ENCODE results near the gene SYNRG. TPM values are rescaled to one million over a fixed set of nuclear protein-coding genes. Genes with fewer than 3 reads are reported as not detected.
A peak's percentile ranks its signal among the peaks of the same experiment; 100 is the strongest.

SYNRG gene
- polyA plus RNA-seq, 10 donors, result 20.4 to 34.2 (median 26.1) TPM

DNA sequence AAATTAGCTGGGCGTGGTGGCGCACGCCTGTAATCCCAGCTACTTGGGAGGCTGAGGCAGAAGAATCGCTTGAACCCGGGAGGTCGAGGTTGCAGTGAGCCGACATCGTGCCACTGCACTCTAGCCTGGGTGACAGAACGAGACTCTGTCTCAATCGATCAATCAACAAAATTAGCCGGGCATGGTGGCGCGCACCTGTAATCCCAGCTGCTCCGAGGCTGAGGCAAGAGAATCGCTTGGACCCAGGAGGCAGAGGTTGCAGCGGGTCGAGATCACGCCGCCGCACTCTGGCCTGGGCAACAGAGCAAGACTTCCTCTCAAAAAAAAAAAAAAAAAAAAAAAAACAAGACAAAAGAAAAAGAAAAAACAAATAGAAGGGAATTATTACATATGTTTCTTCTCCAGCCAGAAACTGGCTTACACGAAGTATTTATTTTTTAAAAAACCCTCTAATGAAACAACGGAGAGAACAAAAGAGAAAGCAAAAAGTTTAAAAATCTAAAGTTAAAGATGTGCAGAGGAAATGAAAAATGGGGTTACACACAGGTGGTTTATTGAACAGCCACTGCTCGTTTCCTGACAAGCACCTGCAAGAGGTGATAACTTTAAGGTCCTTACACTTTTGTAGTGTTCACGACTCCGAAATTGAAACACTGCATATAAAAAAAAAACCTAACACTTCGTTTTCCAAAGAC lies 1.4 kb downstream of the SYNRG start:
- DNase-seq, result no peak

DNA sequence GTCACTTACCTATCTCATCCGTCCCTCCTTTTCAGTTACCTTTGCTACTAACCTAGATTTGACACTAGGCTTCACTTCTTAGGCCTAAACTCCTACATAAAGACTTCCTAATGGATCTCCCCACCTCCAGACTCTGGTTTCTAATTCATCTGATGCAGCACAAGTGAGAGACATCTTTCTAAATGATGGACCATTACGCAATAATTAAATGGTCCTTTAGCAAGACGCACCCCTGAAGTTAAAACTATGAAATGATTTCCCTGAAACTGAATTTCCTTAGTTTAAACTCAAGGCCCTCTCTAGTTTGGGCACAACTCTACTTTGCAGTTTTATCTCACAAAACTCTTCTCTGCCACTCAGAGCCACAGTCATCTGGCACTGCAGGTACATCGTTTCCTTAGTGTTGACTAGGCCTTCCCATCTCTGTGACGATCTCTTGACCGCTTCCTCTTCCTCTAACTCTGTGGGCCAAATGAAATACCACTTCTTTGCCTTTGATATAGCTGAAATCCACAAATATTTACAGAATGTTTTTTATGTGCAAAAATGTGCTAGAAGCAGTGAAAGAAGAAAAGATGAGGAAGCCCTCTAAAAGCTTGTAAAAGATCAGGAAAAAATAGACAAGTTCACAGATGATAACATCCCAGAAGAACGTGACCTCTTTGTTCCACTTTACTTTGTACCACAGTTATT lies 3.3 kb downstream of the SYNRG start:
- DNase-seq, result no peak

DNA sequence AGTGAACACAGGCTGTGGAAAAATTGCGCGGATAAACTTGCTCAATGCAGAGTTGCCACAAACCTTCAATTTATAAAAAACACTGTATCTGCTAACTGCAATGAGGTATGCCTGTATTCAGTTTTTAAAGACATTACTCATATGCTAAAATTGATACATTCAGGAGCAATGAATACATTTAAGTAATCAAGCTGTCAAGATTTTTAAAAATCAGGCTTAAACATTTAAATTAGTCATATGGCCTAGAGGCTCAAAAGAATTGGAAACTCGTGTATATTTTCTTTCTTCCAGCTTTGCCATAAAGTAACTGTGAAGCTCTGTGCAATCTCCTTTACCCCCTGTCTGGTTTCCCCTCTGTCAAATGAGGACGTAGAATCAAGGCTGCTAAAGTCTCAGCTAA lies 4.1 kb downstream of the SYNRG start:
- DNase-seq, result no peak

DNA sequence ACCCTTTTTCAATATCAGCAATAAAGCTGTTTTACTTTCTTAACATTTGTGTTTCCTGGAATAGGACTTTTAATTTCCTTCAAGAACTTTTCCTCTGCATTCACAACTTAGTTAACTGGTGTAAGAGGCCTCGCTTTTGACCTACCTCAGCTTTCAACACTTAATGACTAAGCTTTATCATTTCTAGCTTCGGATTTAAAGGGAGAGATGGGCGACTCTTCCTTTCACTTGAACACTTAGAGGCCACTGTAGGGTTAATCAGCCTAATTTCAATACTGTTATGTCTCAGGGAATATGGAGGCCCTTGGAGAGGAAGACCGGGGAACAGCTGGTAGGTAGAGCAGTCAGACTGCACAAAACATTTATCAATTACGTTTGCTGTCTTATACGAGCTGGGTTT lies 4.7 kb downstream of the SYNRG start:
- no peak for DNase-seq

DNA sequence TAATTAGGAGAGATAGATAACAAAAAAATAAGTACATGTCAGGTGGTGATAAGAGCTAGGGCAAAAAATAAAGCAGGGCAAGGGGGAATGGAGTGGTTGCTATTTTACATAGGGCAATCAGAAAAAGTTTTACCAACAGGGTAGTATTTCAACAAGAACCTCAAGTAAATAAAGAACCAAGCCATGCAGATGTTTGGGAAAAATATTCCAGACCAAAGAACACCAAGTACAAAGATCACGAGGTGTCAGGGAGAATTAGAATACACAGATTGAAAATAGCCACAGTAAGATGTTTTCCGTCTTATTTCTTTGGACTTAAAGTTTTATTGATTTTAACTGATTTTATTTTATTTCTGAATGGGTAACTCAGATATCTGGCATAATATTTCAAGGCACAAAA lies 11.1 kb downstream of the SYNRG start:
- no peak for DNase-seq

DNA sequence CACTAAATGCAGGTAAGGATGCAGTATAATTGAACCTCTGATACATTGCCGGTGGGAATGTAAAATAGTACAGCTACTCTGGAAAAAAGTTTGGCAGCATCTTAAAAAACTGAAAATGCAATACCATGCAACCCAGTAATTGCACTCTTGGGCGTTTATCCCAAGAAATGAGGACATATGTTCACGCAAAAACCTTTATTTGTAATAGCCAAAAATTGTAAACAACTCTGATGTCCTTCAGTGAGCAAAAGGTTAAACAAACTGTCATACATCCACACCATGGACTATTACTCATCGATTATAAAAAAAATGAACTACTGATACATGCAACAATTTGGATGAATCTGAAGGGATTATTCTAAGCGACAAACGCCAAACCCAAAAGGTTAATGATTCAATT lies 16.9 kb downstream of the SYNRG start:
- DNase-seq, result no peak

DNA sequence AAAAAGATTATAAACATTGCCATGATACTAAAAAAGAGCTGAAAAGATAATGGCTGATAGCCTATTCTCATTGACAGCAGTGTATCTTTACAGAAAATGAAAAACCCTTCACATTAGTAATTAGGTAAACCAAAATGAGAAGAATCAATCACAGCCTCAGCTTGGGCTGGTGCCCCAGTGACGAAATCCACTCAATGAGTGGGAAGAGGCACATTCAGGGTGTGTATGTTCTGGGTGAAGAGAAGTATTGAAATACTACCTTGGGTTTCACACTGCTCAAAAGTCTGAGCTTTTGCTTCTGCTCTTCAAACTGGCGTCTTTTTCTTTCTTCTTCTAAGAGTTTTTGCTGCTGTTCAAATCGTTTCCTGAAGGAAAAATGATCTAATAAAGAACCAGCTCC lies 24.2 kb downstream of the SYNRG start:
- DNase-seq, result no peak

DNA sequence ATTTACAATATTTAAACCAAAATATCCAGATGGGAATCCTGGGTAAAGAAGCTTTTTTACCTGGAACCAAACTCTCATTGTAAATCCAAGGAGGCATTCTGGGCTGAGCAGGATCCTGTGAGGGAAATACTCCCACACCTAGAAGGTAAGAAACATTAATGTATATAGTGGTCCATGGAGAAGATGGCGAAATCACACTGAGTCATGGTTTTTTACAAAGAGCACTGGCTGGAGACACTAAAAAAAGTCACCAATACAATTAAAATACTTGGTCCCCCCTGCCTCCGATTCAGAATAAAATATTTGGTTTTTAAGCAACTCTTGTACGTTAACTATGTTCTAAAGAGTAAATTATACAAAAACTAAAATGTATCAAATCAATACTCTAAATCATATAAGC lies 32.9 kb downstream of the SYNRG start:
- DNase-seq, result no peak

DNA sequence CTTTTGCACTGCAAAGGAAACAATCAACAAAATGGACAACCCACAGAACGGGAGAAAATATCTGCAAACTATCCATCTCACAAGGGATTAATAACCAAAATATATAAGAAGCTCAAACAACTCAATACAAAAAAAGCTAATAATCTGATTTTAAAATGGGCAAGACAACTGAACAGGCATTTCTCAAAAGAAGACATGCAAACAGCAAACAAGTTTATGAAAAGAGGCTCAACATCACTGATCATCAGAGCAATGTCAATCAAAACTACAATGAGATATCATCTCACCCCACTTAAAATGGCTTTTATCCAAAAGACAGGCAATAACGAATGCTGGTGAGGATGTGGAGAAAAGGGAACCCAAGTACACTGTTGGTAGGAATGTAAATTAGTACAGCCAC lies 34.8 kb downstream of the SYNRG start:
- no peak for DNase-seq

DNA sequence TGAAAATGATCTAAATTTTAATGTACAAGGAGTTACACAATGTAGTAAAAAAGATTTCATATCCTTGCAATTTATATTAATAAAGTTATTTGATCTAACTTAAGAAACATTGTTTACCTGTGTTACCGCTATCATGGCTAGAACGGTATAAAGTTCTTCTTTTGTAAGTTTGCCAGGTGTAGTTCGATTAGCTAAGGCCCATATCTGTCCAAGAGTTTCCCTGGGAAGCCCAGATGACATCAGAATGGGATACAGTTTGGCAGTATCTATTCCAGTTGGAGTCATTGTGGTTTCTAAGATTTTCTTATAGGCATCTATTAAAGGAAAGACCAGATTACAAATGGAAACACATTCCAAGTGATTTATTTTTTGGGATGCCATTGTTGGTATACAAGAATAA lies 37.5 kb downstream of the SYNRG start:
- no peak for DNase-seq

DNA sequence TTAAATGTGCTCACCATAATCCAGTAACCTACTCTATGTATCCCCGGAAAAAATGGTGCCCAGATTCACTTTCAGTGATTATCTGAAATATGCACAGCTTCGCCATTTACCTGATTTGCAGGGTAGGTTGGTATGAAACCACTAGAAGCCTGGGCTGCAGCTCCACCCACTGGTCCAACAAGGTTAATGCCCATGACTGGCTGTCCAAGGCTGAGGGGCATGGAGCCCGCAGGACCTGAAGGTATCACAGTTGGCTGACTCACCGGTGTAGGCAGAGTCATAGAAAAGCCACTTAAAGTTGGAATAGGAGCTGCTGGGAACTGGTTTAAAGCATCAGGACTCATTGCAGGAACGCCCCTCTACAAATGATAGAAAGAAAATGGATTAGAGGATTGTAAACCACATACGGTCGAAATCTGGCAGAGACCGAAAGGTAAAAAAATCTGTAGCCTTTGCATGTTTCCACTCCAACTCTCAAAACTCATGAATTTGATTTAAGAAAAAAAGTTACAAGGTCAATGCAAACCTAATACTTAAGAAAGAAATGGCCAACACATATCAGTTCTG lies 38.6 kb downstream of the SYNRG start:
- peak; percentile 12 to 16 (median 16) for DNase-seq

DNA sequence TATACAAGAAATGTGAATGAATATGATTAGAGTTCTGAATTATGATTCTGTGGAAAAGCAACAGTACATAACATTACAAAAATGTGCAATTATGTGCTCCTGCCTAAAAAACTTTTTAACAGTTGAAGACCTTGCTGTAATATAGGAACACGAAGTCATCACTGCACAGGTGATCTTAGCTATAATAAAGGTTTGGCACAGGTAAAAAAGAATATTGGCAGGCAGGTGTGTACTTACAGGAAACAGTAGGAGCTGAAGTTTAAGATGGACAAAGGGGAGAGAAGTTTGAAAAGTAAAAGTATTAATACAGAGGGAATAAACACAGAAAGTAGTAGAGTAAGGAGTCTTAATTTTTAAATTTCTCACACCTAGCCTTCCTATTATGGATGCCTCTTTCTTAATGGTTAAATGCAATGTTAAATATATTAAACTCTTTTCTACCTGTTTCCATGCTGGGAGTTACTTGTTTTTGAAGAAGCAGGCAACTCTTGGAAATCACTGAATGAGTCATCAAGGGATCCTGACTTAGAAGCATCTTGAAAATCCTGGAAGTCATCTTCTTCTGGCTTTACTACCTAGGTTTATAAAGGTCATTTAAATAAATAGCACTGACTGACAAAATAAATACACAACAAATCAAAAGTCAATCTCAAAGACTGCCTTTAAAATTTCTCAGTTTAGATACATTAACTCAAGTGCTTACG lies 40.7 kb downstream of the SYNRG start:
- DNase-seq, result no peak

DNA sequence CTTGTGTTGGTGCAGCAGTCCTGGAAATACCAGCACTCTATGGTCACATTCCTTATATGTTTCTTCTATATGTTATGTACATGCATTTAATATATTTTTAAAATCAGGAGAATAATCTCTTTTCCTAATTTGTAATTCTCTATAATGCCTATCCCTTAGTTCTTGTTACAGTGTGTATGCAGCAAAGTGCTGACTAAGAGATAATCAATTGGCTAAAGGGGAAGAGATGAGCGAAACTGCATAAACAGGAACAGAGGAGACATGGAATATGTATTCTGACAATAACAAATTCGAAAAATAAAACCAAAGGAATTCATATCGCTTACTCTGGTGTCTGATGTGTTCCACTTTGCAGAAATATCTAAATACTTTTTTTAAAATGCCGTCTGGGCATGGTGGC lies 41.7 kb downstream of the SYNRG start:
- no peak for DNase-seq

DNA sequence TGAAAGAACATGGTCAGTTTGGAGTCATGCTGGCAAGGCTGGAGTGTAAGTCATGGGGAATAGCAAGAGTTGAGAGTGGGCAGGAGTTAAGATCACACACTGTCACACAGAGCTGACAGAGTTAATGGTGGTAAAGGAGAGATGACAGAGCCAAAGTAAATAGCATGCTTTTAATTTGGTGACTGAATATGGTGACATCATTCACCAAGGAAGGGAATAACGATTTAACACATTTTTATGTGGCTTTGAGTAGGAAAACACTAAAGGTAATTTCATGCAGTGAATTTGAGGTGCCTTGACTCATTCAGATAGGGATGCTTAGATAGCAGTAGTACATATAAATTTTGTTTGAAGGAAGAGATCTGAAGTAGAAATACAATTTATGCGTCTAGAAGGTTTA lies 42.1 kb downstream of the SYNRG start:
- DNase-seq, result no peak

DNA sequence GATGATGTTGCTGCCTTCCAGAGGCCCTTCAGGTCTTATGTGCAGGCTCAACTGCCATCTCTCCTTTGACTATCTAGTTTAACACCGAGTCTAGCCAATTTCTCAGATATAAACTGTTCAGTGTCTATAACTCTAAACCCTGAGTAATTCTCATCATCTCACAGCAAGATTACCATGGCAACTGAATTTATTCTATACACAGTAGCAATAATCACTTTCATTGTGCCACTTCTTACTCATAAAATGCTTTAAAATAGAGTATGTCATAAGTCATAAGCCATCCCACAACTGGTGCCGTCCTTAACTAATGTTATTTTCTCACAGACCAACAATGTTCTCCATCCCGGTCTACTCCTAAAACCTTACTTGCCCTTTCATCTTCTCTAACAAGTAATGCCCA lies 45.0 kb downstream of the SYNRG start:
- DNase-seq, result no peak

DNA sequence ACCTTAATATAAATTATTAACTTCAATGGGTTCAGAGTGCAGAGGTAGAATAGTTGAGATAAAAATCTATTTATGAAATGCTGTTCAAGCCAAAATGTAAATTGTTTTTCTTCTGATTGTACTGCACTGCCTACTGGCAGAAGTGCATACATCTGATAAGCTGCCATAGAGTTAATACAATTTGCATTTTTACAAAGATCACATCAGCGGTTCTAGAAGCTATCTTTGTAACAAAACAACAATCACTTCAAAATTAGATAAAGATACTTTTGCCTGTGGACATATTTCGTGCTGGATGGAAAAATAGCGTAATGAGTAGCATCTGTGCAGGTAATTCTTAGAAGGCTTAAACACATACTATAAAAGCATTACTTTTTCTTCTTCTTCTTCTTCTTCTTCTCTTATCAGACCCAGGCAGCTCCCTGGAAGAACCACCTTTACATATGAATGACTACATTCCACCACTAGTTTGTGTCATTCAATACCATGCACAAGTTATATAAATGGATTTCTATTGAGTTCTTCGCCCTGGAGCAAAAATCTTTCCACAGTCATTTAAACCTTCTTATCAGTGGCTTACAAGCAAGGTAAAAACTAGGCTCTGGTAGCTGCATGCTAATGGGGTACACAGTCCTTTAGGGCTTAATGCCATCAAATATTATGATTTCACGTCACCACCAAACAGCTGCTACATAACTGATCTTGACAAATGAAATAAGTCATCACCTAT lies 47.0 kb downstream of the SYNRG start:
- no peak for DNase-seq

DNA sequence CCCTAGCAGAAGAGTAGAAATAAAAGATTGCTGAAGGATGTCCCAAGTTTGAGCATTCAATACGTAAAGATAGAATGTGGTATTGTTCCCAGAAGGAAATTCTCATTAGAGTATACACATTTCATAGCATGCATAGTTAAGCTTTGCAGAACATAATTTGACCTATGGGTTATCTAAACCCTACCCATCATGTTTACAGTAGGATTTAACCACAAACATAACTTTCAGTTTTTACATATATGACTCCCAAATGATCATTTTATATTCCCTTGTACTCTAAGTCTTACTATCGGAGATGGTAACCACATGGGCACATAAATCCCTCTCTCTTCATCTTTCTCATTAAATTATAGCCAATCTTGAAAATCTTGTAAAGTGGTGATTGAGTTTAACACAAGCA lies 50.9 kb downstream of the SYNRG start:
- no peak for DNase-seq

DNA sequence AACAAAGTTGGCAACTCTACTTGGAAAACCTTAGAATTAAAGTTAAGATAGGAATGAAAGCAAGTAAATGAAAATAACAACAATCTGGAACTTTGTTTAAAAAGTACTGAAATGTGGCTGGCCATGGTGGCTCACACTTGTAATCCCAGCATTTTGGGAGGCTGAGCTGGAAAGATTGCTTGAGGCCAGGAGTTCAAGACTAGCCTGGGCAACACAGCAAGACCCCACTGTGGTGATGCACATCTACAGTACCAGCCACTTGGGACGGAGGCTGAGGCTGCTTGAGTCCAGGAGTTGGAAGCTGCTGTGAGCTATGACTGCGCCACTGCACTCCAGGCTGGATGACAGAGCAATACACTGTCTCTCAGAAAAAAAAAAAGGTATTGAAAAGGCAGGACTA lies 51.7 kb downstream of the SYNRG start:
- DNase-seq, result no peak

DNA sequence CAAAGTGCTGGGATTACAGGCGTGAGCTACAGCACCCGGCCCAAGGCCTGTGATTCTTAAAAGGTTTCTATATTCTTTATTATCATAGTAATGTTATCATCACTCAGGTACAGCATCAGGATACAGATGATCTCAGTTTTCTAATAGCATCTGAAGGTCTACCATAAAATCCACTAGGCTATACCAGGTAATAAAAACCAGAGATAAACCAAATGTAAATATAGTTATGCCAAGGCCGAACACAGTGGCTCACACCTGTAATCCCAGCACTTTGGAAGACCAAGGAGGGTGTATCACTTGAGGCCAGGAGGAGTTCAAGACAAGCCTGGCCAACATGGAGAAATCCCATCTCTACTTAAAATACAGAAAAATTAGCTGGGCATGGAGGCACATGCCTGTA lies 53.8 kb downstream of the SYNRG start:
- DNase-seq, result no peak

DNA sequence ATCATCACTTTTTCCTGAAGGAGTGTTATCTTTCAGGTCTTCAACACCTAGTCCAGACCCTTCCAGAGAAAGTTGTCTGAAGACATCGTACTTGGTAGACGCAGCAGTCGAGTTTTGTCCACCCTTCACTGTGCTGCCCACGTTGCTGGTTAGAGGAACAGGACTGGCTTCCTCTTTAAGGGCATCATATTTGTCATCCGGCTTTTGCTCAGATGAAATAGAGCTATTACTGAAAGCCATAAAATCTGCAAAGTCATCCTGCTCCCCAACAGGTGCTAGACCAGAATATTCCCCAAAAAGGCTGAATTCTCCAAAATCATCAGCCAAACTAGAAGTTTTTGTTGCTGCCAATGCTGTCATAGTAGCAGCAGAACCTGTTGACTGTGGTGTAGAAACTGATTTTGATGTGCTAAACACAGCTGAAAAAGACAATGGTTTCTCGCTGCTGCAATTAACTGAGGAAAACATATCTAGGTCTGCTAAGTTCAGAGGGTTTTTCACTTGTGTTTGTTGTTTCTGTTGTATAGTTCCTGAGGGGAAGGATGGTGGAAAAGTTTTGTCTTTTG lies 55.7 kb downstream of the SYNRG start:
- no peak for DNase-seq

DNA sequence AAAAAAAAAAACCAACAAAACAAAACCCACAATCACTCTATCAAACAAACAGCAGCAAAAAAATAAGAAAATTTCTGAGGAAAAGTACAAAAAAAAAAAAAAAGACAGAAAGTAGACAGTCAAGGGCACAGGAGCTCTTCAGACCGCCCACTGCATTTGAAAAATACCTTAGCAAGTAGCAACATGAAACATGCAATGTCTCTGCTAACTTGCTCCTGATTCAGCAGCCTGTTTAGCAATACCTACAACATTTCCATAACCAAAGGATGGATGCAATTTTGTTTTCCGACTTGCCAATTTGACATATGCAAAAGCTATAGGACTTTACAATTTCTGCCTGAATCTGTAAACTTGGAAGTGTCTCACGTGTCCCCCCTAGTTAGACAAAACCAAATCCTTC lies 57.4 kb downstream of the SYNRG start:
- no peak for DNase-seq

DNA sequence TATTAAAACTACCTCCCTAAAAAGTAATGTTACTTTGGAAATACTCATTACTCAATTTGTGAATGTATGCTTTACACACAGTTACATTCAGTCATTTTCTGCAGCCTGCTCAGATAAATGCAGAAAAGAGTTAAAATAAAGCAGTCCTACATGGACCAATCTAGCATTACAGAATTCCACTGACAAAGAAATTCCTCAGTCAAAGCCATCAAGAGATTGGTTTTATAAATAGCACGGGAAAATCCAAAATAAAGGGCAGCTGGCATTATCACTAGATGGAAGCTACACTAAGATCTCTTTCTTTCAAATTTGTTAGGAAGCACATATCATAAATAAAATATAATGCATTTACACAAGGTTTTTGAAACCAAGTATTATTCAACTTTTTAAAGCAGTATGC lies 61.2 kb downstream of the SYNRG start:
- no peak for DNase-seq
